GM12878 (cell line): ENCODE results near the gene PTK6.
"Not testable (repeated sequence)": the region's sequence is repeated elsewhere in the genome, so short reads cannot be mapped to it uniquely, and the experiment has no call there.

Experiments used
- NR2C2 ChIP-seq: IDR thresholded peaks from 2 replicates; pipeline ENCODE4 v1.6.1; 2011; ENCODE audit warnings: borderline replicate concordance, low read depth; ENCODE audit not compliant: control insufficient read depth, insufficient read length
- POLR2AphosphoS2 ChIP-seq: IDR thresholded peaks from 2 replicates; pipeline ENCODE4 v1.6.1; 2011; ENCODE audit warnings: low read depth, mild to moderate bottlenecking, low read length, improper control_type of control experiment, moderate library complexity
- POLR2AphosphoS5 ChIP-seq: IDR thresholded peaks from 2 replicates; pipeline ENCODE4 v1.6.1; 2011; ENCODE audit warnings: mild to moderate bottlenecking, low read length, inconsistent platforms
- SRF ChIP-seq, 2 experiments: IDR thresholded peaks; 2 replicates each; pipeline ENCODE4 v1.6.1; 2011; ENCODE audit warnings: low read depth in 2 of 2, low read length in 2 of 2, mild to moderate bottlenecking in 1 of 2, moderate library complexity in 1 of 2
- TCF7 ChIP-seq: IDR thresholded peaks from 2 replicates; pipeline ENCODE4 v1.6.1; 2014; ENCODE audit warnings: antibody characterized with exemption, borderline replicate concordance
- ZNF217 ChIP-seq: fragments of 450-650 bp; IDR thresholded peaks from 2 replicates; pipeline ENCODE4 v1.6.1; 2017; ENCODE audit warnings: antibody characterized with exemption, mild to moderate bottlenecking

- TF ChIP-seq NR2C2; TCF7; POLR2AphosphoS5; SRF (IDR thresholded peaks at IDR 0.05; ENCODE audit: low read depth in 2 of 2, low read length in 2 of 2); POLR2AphosphoS2; ZNF217: not testable (repeated sequence)
Measured at GRCh38 chr20:63479695-63480419, 57.3 kb downstream of the PTK6 start.
